Loucy (cell line): ENCODE measurements around the gene AGBL4.

Experiments
- H2AFZ ChIP-seq: fragments of 200-600 bp; sonication (generic); 2 replicates; pipeline ENCODE4 v1.6.0; 2016; ENCODE audit warnings: antibody characterized with exemption, mild to moderate bottlenecking, low read length, moderate library complexity
- H3F3A ChIP-seq: fragments of 200-600 bp; 2 replicates; pipeline ENCODE4 v1.6.0; 2016; ENCODE audit warnings: antibody characterized with exemption, low read depth, mild to moderate bottlenecking
- H3K27me3 ChIP-seq: fragments of 200-600 bp; sonication (generic); 2 replicates; pipeline ENCODE4 v1.6.1; 2014; ENCODE audit warnings: low read length, mild to moderate bottlenecking; ENCODE audit not compliant: insufficient read depth, poor library complexity, severe bottlenecking
- H3K36me3 ChIP-seq: fragments of 200-600 bp; sonication (generic); 2 replicates; pipeline ENCODE4 v1.6.1; 2016; ENCODE audit warnings: low read length; ENCODE audit not compliant: insufficient read depth
- H3K4me1 ChIP-seq: fragments of 200-600 bp; sonication (generic); 2 replicates; pipeline ENCODE4 v1.5.1; 2014; ENCODE audit warnings: low read length, mild to moderate bottlenecking; ENCODE audit not compliant: insufficient read depth, poor library complexity, severe bottlenecking
- H3K4me2 ChIP-seq: fragments of 200-600 bp; sonication (generic); 2 replicates; pipeline ENCODE4 v1.6.0; 2014; ENCODE audit warnings: antibody characterized with exemption, low read length, low read depth, mild to moderate bottlenecking; ENCODE audit not compliant: poor library complexity, severe bottlenecking
- H3K4me3 ChIP-seq: fragments of 200-600 bp; sonication (generic); 2 replicates; pipeline ENCODE4 v1.5.1; 2014; ENCODE audit warnings: low read length, mild to moderate bottlenecking, mixed read lengths; ENCODE audit not compliant: poor library complexity, severe bottlenecking
- H3K79me2 ChIP-seq: fragments of 200-600 bp; sonication (generic); 2 replicates; pipeline ENCODE4 v1.6.1; 2014; ENCODE audit warnings: low read length; ENCODE audit not compliant: insufficient read depth
- H3K9ac ChIP-seq: fragments of 200-600 bp; sonication (generic); 2 replicates; pipeline ENCODE4 v1.6.0; 2014; ENCODE audit warnings: mild to moderate bottlenecking, low read depth, low read length, moderate library complexity; ENCODE audit not compliant: poor library complexity, severe bottlenecking
- H3K9me2 ChIP-seq: fragments of 200-600 bp; sonication (generic); replicated peaks from 2 replicates; pipeline ENCODE4 v1.6.1; 2016; ENCODE audit warnings: low read depth, low read length, mixed read lengths
- H3K9me3 ChIP-seq: fragments of 200-600 bp; sonication (generic); 2 replicates; pipeline ENCODE4 v1.6.1; 2014; ENCODE audit warnings: mild to moderate bottlenecking, antibody characterized with exemption, low read length, low read depth; ENCODE audit not compliant: insufficient read depth
- H4K20me1 ChIP-seq: fragments of 200-600 bp; sonication (generic); 2 replicates; pipeline ENCODE4 v1.6.0; 2014; ENCODE audit warnings: antibody characterized with exemption, low read length, mild to moderate bottlenecking; ENCODE audit not compliant: insufficient read depth, poor library complexity, severe bottlenecking
- CTCF ChIP-seq: fragments of 200-600 bp; sonication (generic); conservative IDR thresholded peaks from 2 replicates; pipeline ENCODE4 v1.5.1; 2014; ENCODE audit warnings: mild to moderate bottlenecking, antibody characterized with exemption, low read length
- EZH2phosphoT487 ChIP-seq: fragments of 200-600 bp; IDR thresholded peaks from 2 replicates; pipeline ENCODE4 v1.6.1; 2018; ENCODE audit warnings: antibody characterized with exemption, mild to moderate bottlenecking, moderate library complexity, borderline replicate concordance

AGBL4 gene

DNA sequence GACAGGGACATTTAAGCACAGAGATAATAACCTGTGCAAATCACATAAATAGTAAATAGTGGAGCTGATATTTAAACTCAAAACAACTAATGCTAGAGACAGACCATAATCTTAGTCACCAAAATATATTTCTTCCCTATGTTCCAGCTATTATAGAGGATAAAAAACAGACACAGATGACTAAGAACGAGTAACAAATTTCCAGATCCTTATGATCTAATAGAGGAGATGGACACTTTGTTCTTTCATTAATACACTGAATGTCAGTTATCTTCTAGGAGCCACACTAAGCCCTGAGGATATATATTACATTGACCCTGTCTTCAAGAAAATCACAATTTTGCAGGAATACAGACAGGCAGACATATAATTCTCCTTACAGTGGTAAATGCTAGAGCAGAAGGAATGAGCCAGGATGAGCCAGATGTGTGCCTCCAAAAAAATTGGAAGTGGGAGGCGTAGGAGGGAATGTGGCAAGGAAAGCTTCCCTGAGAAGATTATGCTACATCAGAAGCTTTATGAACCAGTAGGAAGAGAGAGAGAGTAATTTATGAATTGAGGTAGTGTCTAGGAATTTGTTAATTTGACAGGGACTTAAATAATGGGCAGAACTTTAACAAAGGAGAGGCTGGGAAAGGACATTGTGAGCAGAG lies 851.7 kb downstream of the AGBL4 start:
- Histone ChIP-seq H3K4me1 (no peaks in the 10 kb centered on the region), H3K4me2 (no peak overlapping the region), H2AFZ (no peak overlapping the region), H3K27me3 (no peaks in the 10 kb centered on the region), H3K4me3 (no peak overlapping the region), H3K9ac (no peak overlapping the region), H3F3A (no peaks in the 10 kb centered on the region), H3K9me2 (no peaks in the 10 kb centered on the region; the same call in 1 of the 2 replicates), H3K36me3 (no peaks in the 10 kb centered on the region), H3K9me3 (no peaks in the 10 kb centered on the region; the same call in 1 of the 2 replicates), H4K20me1 (no peaks in the 10 kb centered on the region), H3K79me2 (no peaks in the 10 kb centered on the region)
- TF ChIP-seq EZH2phosphoT487 (no peak), CTCF (no peak)

GRCh38 chr1:49166031-49166430 lies 857.7 kb downstream of the AGBL4 start:
- no peak overlapping the region for H2AFZ ChIP-seq
- H3K4me2 ChIP-seq = no peak overlapping the region
- H3K9me2 ChIP-seq = no peaks in the 10 kb centered on the region
- no peaks in the 10 kb centered on the region for H3K4me1 ChIP-seq
- H3K27me3 ChIP-seq = no peaks in the 10 kb centered on the region
- no peaks in the 10 kb centered on the region for H4K20me1 ChIP-seq
- no peak overlapping the region for H3K4me3 ChIP-seq
- H3K36me3 ChIP-seq = no peaks in the 10 kb centered on the region
- H3K9me3 ChIP-seq = no peaks in the 10 kb centered on the region; the same call in 1 of the 2 replicates
- no peaks in the 10 kb centered on the region for H3K79me2 ChIP-seq
- H3F3A ChIP-seq = no peaks in the 10 kb centered on the region
- H3K9ac ChIP-seq = no peak overlapping the region
- no peak for TF ChIP-seq CTCF

DNA sequence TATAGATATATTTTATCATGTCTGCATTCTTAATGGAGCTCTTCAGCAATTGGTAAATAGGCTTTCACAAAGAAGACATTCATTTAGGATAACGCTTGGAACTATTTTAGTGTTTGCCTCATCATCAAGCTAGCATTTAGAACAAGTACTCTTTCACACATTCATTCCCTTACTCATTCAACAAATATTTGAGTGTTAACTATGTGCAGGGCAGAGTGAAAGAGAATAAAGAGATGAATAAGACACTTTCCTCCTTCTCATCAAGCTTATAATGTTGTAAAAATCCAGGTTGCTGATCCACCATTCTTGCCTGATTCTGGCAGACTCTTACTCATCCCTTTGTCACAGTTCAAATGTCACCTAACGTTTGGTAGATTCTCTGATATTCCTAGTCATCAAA lies 860.7 kb downstream of the AGBL4 start:
- Histone ChIP-seq H3K79me2 (no peaks in the 10 kb centered on the region), H3K9me2 (no peaks in the 10 kb centered on the region), H3K36me3 (no peaks in the 10 kb centered on the region), H4K20me1 (no peaks in the 10 kb centered on the region), H3F3A (no peaks in the 10 kb centered on the region), H3K4me1 (no peaks in the 10 kb centered on the region), H3K9ac (no peak overlapping the region), H3K4me3 (no peak overlapping the region), H3K4me2 (no peak overlapping the region), H2AFZ (no peak overlapping the region), H3K27me3 (no peaks in the 10 kb centered on the region), H3K9me3 (no peaks in the 10 kb centered on the region)
- no peak for TF ChIP-seq EZH2phosphoT487
- no peak for TF ChIP-seq CTCF
